ENCODE results near the gene ZNF804A. TPM values are rescaled to one million over a fixed set of nuclear protein-coding genes. Genes with fewer than 3 reads are reported as not detected.

The ZNF804A gene
- total RNA-seq, 1 donor from 2014 or later, result 2.3 TPM

DNA sequence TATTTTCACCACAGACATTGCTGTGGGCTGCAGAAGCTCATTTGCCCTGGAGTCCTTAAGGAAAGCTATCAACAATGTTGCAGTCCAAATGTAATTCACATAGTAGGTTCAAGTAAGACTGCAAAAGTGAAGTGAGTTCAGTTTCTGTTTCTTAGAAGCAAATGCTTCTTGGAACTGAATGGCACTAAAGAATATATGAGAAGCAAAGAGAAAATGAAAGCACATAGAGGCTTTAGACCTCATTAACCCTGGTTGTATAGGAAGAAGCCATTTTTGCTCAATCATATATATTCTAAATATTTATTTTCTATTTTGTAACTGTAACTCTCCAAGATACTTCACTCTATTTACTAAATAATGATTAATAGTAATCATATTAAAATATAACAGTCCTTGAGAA, 292.0 kb downstream of the ZNF804A start:
- H3K9me3 Mint-ChIP-seq, result peaks cover 11% of the 10 kb centered on the region
- ChIA-PET POLR2A (no interaction called here), CTCF (no interaction called here)
- no peak for TF ChIP-seq CTCF (IDR thresholded peaks at IDR 0.05)
- ATAC-seq (ENCODE audit: low read depth) (no peak), DNase-seq (no peak)
- H3K4me3 Mint-ChIP-seq, result no peak overlapping the region
- H3K4me1 Mint-ChIP-seq, result no peaks in the 10 kb centered on the region
- intact Hi-C loops (cut with micrococcal nuclease), result no loop called here
- no peak overlapping the region for H3K27ac Mint-ChIP-seq
- H3K36me3 Mint-ChIP-seq (ENCODE audit: low read depth), result no peaks in the 10 kb centered on the region
- H3K27me3 Mint-ChIP-seq, result no peaks in the 10 kb centered on the region

DNA sequence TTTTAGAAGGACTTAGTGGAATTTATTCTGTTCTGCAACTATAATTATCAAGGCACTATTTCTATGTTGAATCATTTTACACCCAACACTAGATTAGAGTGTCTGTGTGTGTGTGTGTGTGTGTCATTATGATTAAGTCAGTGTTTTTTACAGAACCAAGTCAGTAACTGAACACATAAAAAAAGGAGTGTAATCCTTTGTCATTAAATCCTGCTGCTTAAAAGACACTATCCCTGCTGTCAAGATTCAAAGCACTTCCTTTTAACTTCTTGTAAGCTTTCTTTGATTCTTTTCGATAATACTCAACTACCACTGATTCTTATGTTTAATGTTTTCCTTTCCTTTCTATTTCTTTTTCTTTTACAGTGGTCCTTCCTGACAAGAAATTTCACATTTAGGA, 306.7 kb downstream of the ZNF804A start:
- H3K27me3 Mint-ChIP-seq, result no peaks in the 10 kb centered on the region
- ChIA-PET POLR2A (no interaction called here), CTCF (no interaction called here)
- no peaks in the 10 kb centered on the region for H3K9me3 Mint-ChIP-seq
- no peak overlapping the region for H3K27ac Mint-ChIP-seq
- no peak for TF ChIP-seq CTCF (IDR thresholded peaks at IDR 0.05)
- intact Hi-C loops (cut with micrococcal nuclease), result no loop called here
- DNase-seq (no peak), ATAC-seq (ENCODE audit: low read depth) (no peak)
- no peaks in the 10 kb centered on the region for H3K36me3 Mint-ChIP-seq (ENCODE audit: low read depth)
- H3K4me1 Mint-ChIP-seq, result no peaks in the 10 kb centered on the region
- no peak overlapping the region for H3K4me3 Mint-ChIP-seq

DNA sequence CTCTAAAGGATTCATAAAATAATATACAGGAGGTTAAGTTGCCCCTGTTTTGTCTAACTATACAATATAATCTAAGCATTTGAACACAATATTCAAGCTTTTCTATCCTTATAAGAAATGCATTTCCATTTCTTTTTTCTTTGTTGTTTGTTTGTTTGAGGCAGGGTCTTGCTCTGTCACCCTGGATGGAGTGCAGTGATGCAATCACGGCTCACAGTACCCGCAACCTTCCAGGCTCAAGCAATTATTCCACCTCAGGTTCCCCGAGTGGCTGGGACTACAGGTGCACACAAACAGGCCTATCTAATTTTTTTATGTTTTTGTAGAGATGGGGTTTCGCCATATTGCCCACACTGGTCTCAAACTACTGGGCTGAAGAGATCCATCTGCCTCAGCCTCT, 307.8 kb downstream of the ZNF804A start:
- Mint-ChIP-seq H3K36me3 (ENCODE audit: low read depth) (no peaks in the 10 kb centered on the region), H3K27me3 (no peaks in the 10 kb centered on the region), H3K4me1 (no peaks in the 10 kb centered on the region), H3K27ac (no peak overlapping the region), H3K4me3 (no peak overlapping the region), H3K9me3 (peaks cover 1% of the 10 kb centered on the region)
- ChIA-PET POLR2A (no interaction called here), CTCF (no interaction called here)
- DNase-seq, result no peak
- no peak for ATAC-seq (ENCODE audit: low read depth)
- intact Hi-C loops (cut with micrococcal nuclease), result no loop called here
- no peak for TF ChIP-seq CTCF (IDR thresholded peaks at IDR 0.05)

DNA sequence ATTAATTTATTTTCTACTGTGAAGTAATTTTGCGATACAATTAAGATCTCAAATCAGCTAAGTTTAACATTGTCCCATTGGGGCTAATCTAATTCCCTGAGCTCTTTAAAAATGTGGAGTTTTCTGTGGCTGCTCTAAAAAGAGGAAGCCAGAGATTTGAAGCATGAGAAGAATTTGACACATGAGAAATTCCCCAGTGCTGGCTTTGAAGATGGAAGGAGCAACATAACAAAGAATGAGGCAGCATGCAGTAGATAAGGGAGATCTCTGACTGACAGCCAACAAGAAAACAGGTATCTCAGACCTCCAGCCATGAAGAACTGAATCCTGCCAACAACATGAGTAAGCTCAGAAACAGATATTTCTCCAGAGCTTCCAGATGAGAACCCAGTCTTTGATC, 308.4 kb downstream of the ZNF804A start:
- H3K9me3 Mint-ChIP-seq, result peaks cover 2% of the 10 kb centered on the region
- ATAC-seq (ENCODE audit: low read depth) (no peak), DNase-seq (no peak)
- no peaks in the 10 kb centered on the region for H3K27me3 Mint-ChIP-seq
- no peak for TF ChIP-seq CTCF (IDR thresholded peaks at IDR 0.05)
- intact Hi-C loops (cut with micrococcal nuclease), result no loop called here
- H3K4me3 Mint-ChIP-seq, result no peak overlapping the region
- H3K4me1 Mint-ChIP-seq, result no peaks in the 10 kb centered on the region
- no peak overlapping the region for H3K27ac Mint-ChIP-seq
- no peaks in the 10 kb centered on the region for H3K36me3 Mint-ChIP-seq (ENCODE audit: low read depth)
- POLR2A ChIA-PET, result no interaction called here
- CTCF ChIA-PET, result no interaction called here

DNA sequence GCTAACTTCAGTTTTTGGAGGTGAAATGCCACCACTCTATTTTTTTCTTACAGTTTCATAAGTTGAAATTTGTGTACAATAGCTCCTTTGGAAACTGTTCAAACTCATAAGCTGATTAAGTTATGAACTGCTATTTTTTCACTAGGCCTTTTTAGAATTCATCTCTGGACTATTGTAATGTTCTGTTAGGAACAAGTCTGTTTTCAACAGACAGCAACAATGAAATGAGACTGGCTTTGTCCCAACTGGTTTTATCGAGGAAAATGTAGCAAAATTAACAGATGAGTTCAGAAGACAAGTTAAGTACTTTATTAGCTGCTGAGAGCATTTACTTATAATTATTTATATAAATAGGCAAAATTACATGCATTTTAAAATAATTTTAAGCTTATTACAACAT, 310.6 kb downstream of the ZNF804A start:
- peaks cover 10% of the 10 kb centered on the region for H3K9me3 Mint-ChIP-seq
- no peak for TF ChIP-seq CTCF (IDR thresholded peaks at IDR 0.05)
- POLR2A ChIA-PET, result no interaction called here
- no peaks in the 10 kb centered on the region for H3K4me1 Mint-ChIP-seq
- intact Hi-C loops (cut with micrococcal nuclease), result no loop called here
- H3K27me3 Mint-ChIP-seq, result no peaks in the 10 kb centered on the region
- H3K27ac Mint-ChIP-seq, result no peak overlapping the region
- no peak for ATAC-seq (ENCODE audit: low read depth)
- DNase-seq, result no peak
- CTCF ChIA-PET, result no interaction called here
- peaks cover 2% of the 10 kb centered on the region for H3K36me3 Mint-ChIP-seq (ENCODE audit: low read depth)
- H3K4me3 Mint-ChIP-seq, result no peak overlapping the region

Measured in activated B cell treated with CpG ODN at 0.5 μM for 24 hours (primary cell).